CD8-positive, alpha-beta memory T cell (primary cell): ENCODE results near the gene GNAQ. TPM values are rescaled to one million over a fixed set of nuclear protein-coding genes. Genes with fewer than 3 reads are reported as not detected.

Experiments used
- CTCF ChIA-PET: fragments of 350-600 bp; sonication (Branson Sonifier 250); formaldehyde crosslinking; loops from one replicate; lab custom pipeline; 2021; ENCODE audit warnings: antibody characterized with exemption; lab: Charles Lee
- POLR2A ChIA-PET: fragments of 350-600 bp; sonication (Branson Sonifier 250); formaldehyde crosslinking; loops from one replicate; lab custom pipeline; 2021; ENCODE audit warnings: antibody characterized with exemption; lab: Charles Lee
- DNase-seq, 5 donors: peaks; one replicate each; pipeline versions ENCODE4 v3.0.0 to v3.0.0-alpha.2; 2020 to 2022; ENCODE audit warnings: mixed read lengths in 1 of 5
- H3K27ac ChIP-seq: one replicate; pipeline ENCODE4 v1.7.0; 2013; ENCODE audit warnings: low read depth, mild to moderate bottlenecking, low read length, moderate library complexity
- H3K27me3 ChIP-seq: 2 replicates; pipeline ENCODE4 v1.7.0; 2013; ENCODE audit warnings: low read length, mild to moderate bottlenecking; ENCODE audit not compliant: insufficient read depth, poor library complexity, severe bottlenecking
- H3K36me3 ChIP-seq: 2 replicates; pipeline ENCODE4 v1.7.0; 2013; ENCODE audit warnings: mild to moderate bottlenecking, low read length, moderate library complexity; ENCODE audit not compliant: insufficient read depth
- H3K4me1 ChIP-seq: 2 replicates; pipeline ENCODE4 v1.7.0; 2013; ENCODE audit warnings: mild to moderate bottlenecking, low read length, moderate library complexity; ENCODE audit not compliant: insufficient read depth
- H3K4me3 ChIP-seq: 2 replicates; pipeline ENCODE4 v1.7.0; 2013; ENCODE audit warnings: mild to moderate bottlenecking, low read length
- H3K9me3 ChIP-seq: 2 replicates; pipeline ENCODE4 v1.7.0; 2013; ENCODE audit warnings: mild to moderate bottlenecking, low read length
- H3K27ac Mint-ChIP-seq, 8 donors: one replicate each; pipeline ENCODE4 v1.8.0; 2020 to 2021; ENCODE audit warnings: mixed read lengths in 8 of 8, mild to moderate bottlenecking in 6 of 8, inconsistent platforms in 3 of 8, moderate library complexity in 3 of 8
- H3K27me3 Mint-ChIP-seq, 2 donors: one replicate each; pipeline ENCODE4 v1.8.0; 2020 to 2021; ENCODE audit warnings: mixed read lengths in 2 of 2, mild to moderate bottlenecking in 1 of 2, moderate library complexity in 1 of 2
- H3K36me3 Mint-ChIP-seq, 3 donors: one replicate each; pipeline ENCODE4 v1.8.0; 2020 to 2021; ENCODE audit warnings: mixed read lengths in 3 of 3, inconsistent platforms in 1 of 3, mild to moderate bottlenecking in 1 of 3
- H3K4me1 Mint-ChIP-seq, 3 donors: one replicate each; pipeline ENCODE4 v1.8.0; 2020 to 2021; ENCODE audit warnings: mixed read lengths in 3 of 3, inconsistent platforms in 1 of 3, mild to moderate bottlenecking in 1 of 3
- H3K4me3 Mint-ChIP-seq, 7 donors: one replicate each; pipeline ENCODE4 v1.8.0; 2020 to 2021; ENCODE audit warnings: mixed read lengths in 7 of 7, mild to moderate bottlenecking in 6 of 7, moderate library complexity in 4 of 7, inconsistent platforms in 2 of 7
- H3K9me3 Mint-ChIP-seq, 5 donors: one replicate each; pipeline ENCODE4 v1.8.0; 2020 to 2022; ENCODE audit warnings: mixed read lengths in 5 of 5, mild to moderate bottlenecking in 3 of 5, moderate library complexity in 2 of 5, inconsistent platforms in 1 of 5
- polyA plus RNA-seq: library from polyadenylated mRNA; unstranded; fragments of 300-500 nt; fragmentation: Illumina TruSeq; gene quantifications from one replicate; pipeline ENCODE4 v1.2.3, GENCODE V29; 2021
- total RNA-seq, 2 experiments: library from RNA; stranded (reverse); gene quantifications; one replicate each; pipeline ENCODE4 v1.2.3, GENCODE V29; 2021

Gene GNAQ
- total and polyA plus RNA-seq, 3 experiments from 2014 or later = 7.5 to 19.8 (median 17.1) TPM

- CTCF ChIA-PET = no interaction called here
- H3K9me3 Mint-ChIP-seq = no peaks in the 10 kb centered on the region
These were observed 124.6 kb downstream of the GNAQ start for GRCh38 chr9:77906991-77907390.

GRCh38 chr9:77903666-77904285 lies 127.8 kb downstream of the GNAQ start:
- Histone ChIP-seq H3K9me3 (no peaks in the 10 kb centered on the region), H3K36me3 (no peaks in the 10 kb centered on the region), H3K27me3 (no peaks in the 10 kb centered on the region), H3K4me1 (peaks cover 17% of the 10 kb centered on the region), H3K27ac (no peak overlapping the region), H3K4me3 (no peak overlapping the region)
- Mint-ChIP-seq H3K27me3 (no peaks in the 10 kb centered on the region), H3K4me1 (peaks cover 7 to 25% (median 8%) of the 10 kb centered on the region in 3 donors), H3K4me3 (no peak overlapping the region), H3K36me3 (peaks cover 4 to 12% (median 12%) of the 10 kb centered on the region in 3 donors), H3K27ac (no peak overlapping the region), H3K9me3 (no peaks in the 10 kb centered on the region)
- ChIA-PET POLR2A (no interaction called here), CTCF (no interaction called here)
- no peak for DNase-seq

More at GRCh38 chr9:77906991-77907390, 124.6 kb downstream of the GNAQ start:
- Mint-ChIP-seq H3K4me1 (peaks cover 22 to 46% (median 34%) of the 10 kb centered on the region in 3 donors), H3K27ac (no peak overlapping the region), H3K4me3 (no peak overlapping the region), H3K36me3 (peaks cover 0 to 9% (median 4%) of the 10 kb centered on the region in 3 donors), H3K27me3 (peaks cover 0 to 3% of the 10 kb centered on the region in 2 donors)
- Histone ChIP-seq H3K4me3 (no peak overlapping the region), H3K27me3 (no peaks in the 10 kb centered on the region), H3K27ac (no peak overlapping the region), H3K4me1 (peaks cover 31% of the 10 kb centered on the region), H3K36me3 (no peaks in the 10 kb centered on the region), H3K9me3 (no peaks in the 10 kb centered on the region)
- POLR2A ChIA-PET = no interaction called here
- DNase-seq = no peak

- Mint-ChIP-seq H3K27me3 (no peaks in the 10 kb centered on the region), H3K4me3 (peak overlapping the region in 1 of 7 donors; percentile 33), H3K9me3 (no peaks in the 10 kb centered on the region), H3K36me3 (peaks cover 4 to 12% (median 10%) of the 10 kb centered on the region in 3 donors), H3K4me1 (peaks cover 0 to 10% (median 2%) of the 10 kb centered on the region in 3 donors), H3K27ac (no peak overlapping the region)
- no peak for DNase-seq
- H3K4me3 ChIP-seq = no peak overlapping the region
- no peaks in the 10 kb centered on the region for H3K9me3 ChIP-seq
- no peaks in the 10 kb centered on the region for H3K36me3 ChIP-seq
- no peak overlapping the region for H3K27ac ChIP-seq
- ChIA-PET POLR2A (no interaction called here), CTCF (no interaction called here)
- H3K4me1 ChIP-seq = no peaks in the 10 kb centered on the region
- no peaks in the 10 kb centered on the region for H3K27me3 ChIP-seq
These were observed 129.8 kb downstream of the GNAQ start for GRCh38 chr9:77901771-77902170.

DNA sequence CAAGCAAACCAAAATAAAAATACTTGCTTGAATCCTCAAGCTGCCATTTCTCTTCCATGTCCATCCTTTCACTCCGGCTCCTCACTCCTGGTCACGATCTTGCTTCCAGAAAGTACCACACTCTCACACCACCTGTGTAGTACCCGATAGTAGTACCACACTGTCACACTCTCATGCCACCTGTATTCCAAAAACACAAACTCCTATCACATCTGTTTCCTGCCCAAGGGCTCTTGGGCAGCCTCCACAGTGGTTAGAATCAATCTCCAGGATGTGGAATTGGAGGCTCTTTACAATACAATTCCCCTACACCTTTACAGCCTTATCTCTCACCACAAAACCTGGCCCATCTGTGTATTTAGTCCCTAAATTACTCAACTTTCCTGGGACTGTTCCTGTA lies 130.6 kb downstream of the GNAQ start:
- H3K36me3 Mint-ChIP-seq = peaks cover 4 to 12% (median 10%) of the 10 kb centered on the region in 3 donors
- H3K4me1 ChIP-seq = no peaks in the 10 kb centered on the region
- peaks cover 0 to 10% (median 2%) of the 10 kb centered on the region in 3 donors for H3K4me1 Mint-ChIP-seq
- ChIA-PET POLR2A (no interaction called here), CTCF (no interaction called here)
- no peak overlapping the region for H3K4me3 ChIP-seq
- H3K9me3 ChIP-seq = no peaks in the 10 kb centered on the region
- H3K27ac Mint-ChIP-seq = no peak overlapping the region
- no peaks in the 10 kb centered on the region for H3K27me3 Mint-ChIP-seq
- H3K4me3 Mint-ChIP-seq = no peak overlapping the region
- H3K27me3 ChIP-seq = no peaks in the 10 kb centered on the region
- H3K9me3 Mint-ChIP-seq = no peaks in the 10 kb centered on the region
- no peak for DNase-seq
- no peaks in the 10 kb centered on the region for H3K36me3 ChIP-seq
- H3K27ac ChIP-seq = no peak overlapping the region

GRCh38 chr9:77899679-77900354 lies 131.8 kb downstream of the GNAQ start:
- Mint-ChIP-seq H3K4me1 (peaks cover 0 to 6% (median 2%) of the 10 kb centered on the region in 3 donors), H3K27me3 (no peaks in the 10 kb centered on the region), H3K27ac (no peak overlapping the region), H3K9me3 (no peaks in the 10 kb centered on the region), H3K4me3 (no peak overlapping the region), H3K36me3 (peaks cover 4 to 13% (median 12%) of the 10 kb centered on the region in 3 donors)
- ChIA-PET CTCF (no interaction called here), POLR2A (no interaction called here)
- Histone ChIP-seq H3K27me3 (no peaks in the 10 kb centered on the region), H3K36me3 (no peaks in the 10 kb centered on the region), H3K27ac (no peak overlapping the region), H3K9me3 (no peaks in the 10 kb centered on the region), H3K4me1 (no peaks in the 10 kb centered on the region), H3K4me3 (no peak overlapping the region)
- no peak for DNase-seq

DNA sequence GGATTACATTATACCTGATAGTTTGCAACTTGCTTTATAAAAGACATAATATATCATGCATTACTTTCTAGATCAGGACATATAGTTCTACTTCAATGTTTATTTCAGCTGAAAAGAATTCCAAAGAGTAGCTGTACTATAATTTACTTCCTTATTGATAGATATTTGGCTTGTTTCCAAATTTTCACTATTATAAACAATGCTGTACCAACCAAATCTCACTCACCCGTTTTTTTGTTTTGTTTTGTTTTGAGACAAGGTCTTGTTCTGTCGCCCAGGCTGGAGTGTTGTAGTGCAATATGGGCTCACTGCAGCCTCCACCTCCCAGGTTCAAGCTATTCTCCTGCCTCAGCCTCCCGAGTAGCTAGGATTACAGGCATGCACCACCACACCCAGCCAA lies 132.7 kb downstream of the GNAQ start:
- Mint-ChIP-seq H3K27me3 (no peaks in the 10 kb centered on the region), H3K9me3 (no peaks in the 10 kb centered on the region), H3K4me3 (no peak overlapping the region), H3K36me3 (peaks cover 4 to 11% (median 11%) of the 10 kb centered on the region in 3 donors), H3K4me1 (peaks cover 0 to 6% (median 2%) of the 10 kb centered on the region in 3 donors), H3K27ac (peak overlapping the region in 1 of 8 donors; percentile 12)
- ChIA-PET CTCF (no interaction called here), POLR2A (no interaction called here)
- Histone ChIP-seq H3K4me1 (no peaks in the 10 kb centered on the region), H3K27me3 (no peaks in the 10 kb centered on the region), H3K27ac (no peak overlapping the region), H3K36me3 (no peaks in the 10 kb centered on the region), H3K4me3 (no peak overlapping the region), H3K9me3 (no peaks in the 10 kb centered on the region)
- no peak for DNase-seq

DNA sequence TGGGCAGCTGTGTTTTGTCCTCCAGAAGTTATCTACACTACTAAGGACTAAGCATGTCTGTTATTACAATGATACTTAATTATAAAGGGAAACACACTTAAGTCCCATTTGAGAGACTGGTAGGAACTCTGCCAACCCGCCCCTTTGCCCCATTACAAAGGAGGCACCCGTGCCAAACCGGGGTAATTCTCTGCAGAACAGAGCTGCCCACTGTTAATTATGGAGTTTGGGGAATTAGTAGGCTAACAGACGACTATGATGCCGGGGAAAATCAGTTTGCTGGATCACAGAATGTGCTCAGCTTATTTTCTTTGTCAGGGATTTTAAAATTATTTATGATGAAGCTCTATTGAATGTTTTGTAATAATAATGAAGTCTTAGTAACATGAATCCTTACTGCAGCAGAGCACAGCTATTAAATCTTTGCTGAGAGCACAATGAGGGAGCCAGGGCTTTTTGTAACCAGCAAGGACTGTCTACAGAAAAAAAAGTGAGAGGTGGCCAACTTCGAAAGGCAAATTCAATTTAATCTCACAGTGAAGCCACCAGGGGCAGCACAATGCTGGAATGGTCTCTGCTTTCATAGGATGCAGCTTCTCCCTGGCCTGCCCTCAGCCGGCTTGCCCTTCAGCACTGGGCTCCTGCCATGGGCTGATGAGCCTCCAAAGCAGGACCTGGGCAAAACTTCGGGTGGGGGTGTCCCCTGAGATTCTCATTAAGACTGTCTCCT lies 134.5 kb downstream of the GNAQ start:
- no peak overlapping the region for H3K27ac Mint-ChIP-seq
- Histone ChIP-seq H3K4me1 (no peaks in the 10 kb centered on the region), H3K4me3 (no peak overlapping the region), H3K27me3 (no peaks in the 10 kb centered on the region), H3K9me3 (no peaks in the 10 kb centered on the region), H3K36me3 (no peaks in the 10 kb centered on the region), H3K27ac (no peak overlapping the region)
- no peak overlapping the region for H3K4me3 Mint-ChIP-seq
- H3K27me3 Mint-ChIP-seq = no peaks in the 10 kb centered on the region
- H3K4me1 Mint-ChIP-seq = peaks cover 2 to 20% (median 6%) of the 10 kb centered on the region in 3 donors
- peaks cover 4 to 13% (median 5%) of the 10 kb centered on the region in 3 donors for H3K36me3 Mint-ChIP-seq
- no peak for DNase-seq
- POLR2A ChIA-PET = no interaction called here
- H3K9me3 Mint-ChIP-seq = no peaks in the 10 kb centered on the region
- CTCF ChIA-PET = no interaction called here
